ENCODE data around the gene KANSL1L.
"Not testable (repeated sequence)": the region's sequence is repeated elsewhere in the genome, so short reads cannot be mapped to it uniquely, and the experiment has no call there.

The KANSL1L gene

GRCh38 chr2:210195101-210195852, 24.1 kb upstream of the KANSL1L start:
- no peak overlapping the region for H3K4me3 ChIP-seq (ENCODE audit: low read length)

GRCh38 chr2:210190345-210190744, 19.1 kb upstream of the KANSL1L start:
- no peaks in the 10 kb centered on the region for H3K36me3 ChIP-seq (ENCODE audit: control insufficient read depth, insufficient read depth, low read length)
- no peak overlapping the region for H3K4me3 ChIP-seq (ENCODE audit: low read length)
- H3K4me1 ChIP-seq (ENCODE audit: control insufficient read depth, insufficient read depth, low read length), result no peaks in the 10 kb centered on the region
- H3K27ac ChIP-seq (ENCODE audit: low read length), result no peak overlapping the region
- no peak for DNase-seq (ENCODE audit: low read depth, low spot score)
- no peaks in the 10 kb centered on the region for H3K27me3 ChIP-seq (ENCODE audit: control insufficient read depth, insufficient read depth, low read length)
- no CpG with 5 or more reads among the region's 4 CpGs for WGBS (ENCODE audit: insufficient coverage, insufficient read length)
- H3K9me3 ChIP-seq (ENCODE audit: control insufficient read depth, insufficient read depth, low read length), result no peaks in the 10 kb centered on the region

More at GRCh38 chr2:210195101-210195852, 24.1 kb upstream of the KANSL1L start:
- Histone ChIP-seq H3K9me3 (ENCODE audit: control insufficient read depth, insufficient read depth, low read length) (no peaks in the 10 kb centered on the region), H3K27me3 (ENCODE audit: control insufficient read depth, insufficient read depth, low read length) (no peaks in the 10 kb centered on the region), H3K27ac (ENCODE audit: low read length) (no peak overlapping the region), H3K4me1 (ENCODE audit: control insufficient read depth, insufficient read depth, low read length) (no peaks in the 10 kb centered on the region), H3K36me3 (ENCODE audit: control insufficient read depth, insufficient read depth, low read length) (no peaks in the 10 kb centered on the region)
- WGBS (ENCODE audit: insufficient coverage, insufficient read length), result no CpG with 5 or more reads among the region's 8 CpGs
- no peak for DNase-seq (ENCODE audit: low read depth, low spot score)

DNA sequence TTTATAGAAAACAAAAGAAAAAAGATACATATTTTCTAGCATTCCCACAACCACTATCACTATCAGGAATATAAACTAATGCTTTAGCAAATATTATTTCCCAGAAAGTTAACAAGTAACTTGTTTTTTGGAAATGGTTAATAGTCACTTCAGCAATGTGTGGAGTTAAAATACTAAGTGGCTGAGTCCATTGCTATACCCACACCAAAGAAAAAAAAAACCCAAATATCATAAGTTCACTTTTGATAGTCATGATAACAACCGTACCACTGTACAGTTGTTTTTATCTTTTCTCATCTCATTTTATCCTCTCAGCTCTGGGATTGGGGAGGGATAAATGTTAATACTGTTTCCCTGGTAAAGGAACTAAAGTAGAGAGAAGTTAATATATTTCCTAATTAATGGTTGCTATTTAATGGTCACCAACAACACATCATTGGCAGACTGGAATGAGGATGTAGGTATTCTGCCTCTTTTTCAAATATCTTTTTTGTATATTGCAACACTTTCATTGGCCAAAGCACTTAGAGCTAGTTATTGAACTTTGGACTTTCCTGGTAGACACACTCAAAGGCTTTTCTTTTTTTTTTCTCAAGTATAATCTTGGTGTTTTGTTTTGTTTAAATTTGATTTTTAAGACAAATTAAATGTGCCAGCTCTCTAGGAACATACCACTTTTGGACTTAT, 18.4 kb upstream of the KANSL1L start:
- Histone ChIP-seq H3K36me3 (ENCODE audit: control insufficient read depth, insufficient read depth, low read length) (no peaks in the 10 kb centered on the region), H3K27ac (ENCODE audit: low read length) (no peak overlapping the region), H3K27me3 (ENCODE audit: control insufficient read depth, insufficient read depth, low read length) (no peaks in the 10 kb centered on the region), H3K4me1 (ENCODE audit: control insufficient read depth, insufficient read depth, low read length) (no peaks in the 10 kb centered on the region), H3K9me3 (ENCODE audit: control insufficient read depth, insufficient read depth, low read length) (no peaks in the 10 kb centered on the region), H3K4me3 (ENCODE audit: low read length) (no peak overlapping the region)
- WGBS (ENCODE audit: insufficient coverage, insufficient read length), result no CpG with 5 or more reads among the region's 1 CpG
- DNase-seq (ENCODE audit: low read depth, low spot score), result no peak

DNA sequence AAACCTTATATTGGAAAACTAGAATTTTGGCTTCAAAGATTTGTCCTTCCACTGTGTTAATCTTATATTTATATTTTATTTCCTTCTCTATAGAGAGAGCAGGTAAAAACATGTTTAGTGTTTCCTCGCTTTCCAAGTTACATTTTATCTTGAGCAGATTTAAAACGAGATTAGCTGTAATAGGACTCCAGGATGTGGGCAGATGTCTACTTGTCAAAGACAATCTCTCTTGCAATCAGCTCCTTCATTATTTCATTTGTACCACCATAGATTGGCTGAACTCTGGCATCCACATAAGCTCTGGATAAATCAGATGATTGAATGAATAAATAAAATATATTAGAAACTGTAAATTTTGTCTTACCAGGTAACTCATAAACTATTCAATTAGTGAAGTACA, 17.5 kb upstream of the KANSL1L start:
- H3K27ac ChIP-seq (ENCODE audit: low read length), result no peak overlapping the region
- no peaks in the 10 kb centered on the region for H3K27me3 ChIP-seq (ENCODE audit: control insufficient read depth, insufficient read depth, low read length)
- no peaks in the 10 kb centered on the region for H3K4me1 ChIP-seq (ENCODE audit: control insufficient read depth, insufficient read depth, low read length)
- H3K36me3 ChIP-seq (ENCODE audit: control insufficient read depth, insufficient read depth, low read length), result no peaks in the 10 kb centered on the region
- no peak overlapping the region for H3K4me3 ChIP-seq (ENCODE audit: low read length)
- no peak for DNase-seq (ENCODE audit: low read depth, low spot score)
- H3K9me3 ChIP-seq (ENCODE audit: control insufficient read depth, insufficient read depth, low read length), result no peaks in the 10 kb centered on the region
- WGBS (ENCODE audit: insufficient coverage, insufficient read length), result no CpG with 5 or more reads among the region's 2 CpGs

- H3K4me1 ChIP-seq (ENCODE audit: control insufficient read depth, insufficient read depth, low read length), result no peaks in the 10 kb centered on the region
- no peaks in the 10 kb centered on the region for H3K9me3 ChIP-seq (ENCODE audit: control insufficient read depth, insufficient read depth, low read length)
- no peak overlapping the region for H3K27ac ChIP-seq (ENCODE audit: low read length)
- DNase-seq (ENCODE audit: low read depth, low spot score), result no peak
- no CpG with 5 or more reads among the region's 3 CpGs for WGBS (ENCODE audit: insufficient coverage, insufficient read length)
- no peak overlapping the region for H3K4me3 ChIP-seq (ENCODE audit: low read length)
- no peaks in the 10 kb centered on the region for H3K27me3 ChIP-seq (ENCODE audit: control insufficient read depth, insufficient read depth, low read length)
- no peaks in the 10 kb centered on the region for H3K36me3 ChIP-seq (ENCODE audit: control insufficient read depth, insufficient read depth, low read length)
These were observed 17.0 kb upstream of the KANSL1L start for GRCh38 chr2:210188190-210188589.

DNA sequence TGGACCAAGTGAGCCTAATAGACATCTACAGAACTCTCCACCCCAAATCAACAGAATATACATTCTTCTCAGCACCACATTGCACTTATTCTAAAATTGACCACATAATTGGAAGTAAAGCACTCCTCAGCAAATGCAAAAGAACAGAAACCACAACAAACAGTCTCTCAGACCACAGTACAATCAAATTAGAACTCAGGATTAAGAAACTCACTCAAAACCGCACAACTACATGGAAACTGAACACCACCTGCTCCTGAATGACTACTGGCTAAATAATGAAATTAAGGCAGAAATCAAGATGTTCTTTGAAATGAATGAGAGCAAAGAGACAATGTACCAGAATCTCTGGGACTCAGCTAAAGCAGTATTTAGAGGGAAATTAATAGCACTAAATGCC, 12.7 kb upstream of the KANSL1L start:
- H3K36me3 ChIP-seq (ENCODE audit: control insufficient read depth, insufficient read depth, low read length); H3K27ac ChIP-seq (ENCODE audit: low read length); H3K4me1 ChIP-seq (ENCODE audit: control insufficient read depth, insufficient read depth, low read length); H3K9me3 ChIP-seq (ENCODE audit: control insufficient read depth, insufficient read depth, low read length); DNase-seq (ENCODE audit: low read depth, low spot score); H3K27me3 ChIP-seq (ENCODE audit: control insufficient read depth, insufficient read depth, low read length); H3K4me3 ChIP-seq (ENCODE audit: low read length): not testable (repeated sequence)
- no CpG with 5 or more reads among the region's 1 CpG for WGBS (ENCODE audit: insufficient coverage, insufficient read length)

DNA sequence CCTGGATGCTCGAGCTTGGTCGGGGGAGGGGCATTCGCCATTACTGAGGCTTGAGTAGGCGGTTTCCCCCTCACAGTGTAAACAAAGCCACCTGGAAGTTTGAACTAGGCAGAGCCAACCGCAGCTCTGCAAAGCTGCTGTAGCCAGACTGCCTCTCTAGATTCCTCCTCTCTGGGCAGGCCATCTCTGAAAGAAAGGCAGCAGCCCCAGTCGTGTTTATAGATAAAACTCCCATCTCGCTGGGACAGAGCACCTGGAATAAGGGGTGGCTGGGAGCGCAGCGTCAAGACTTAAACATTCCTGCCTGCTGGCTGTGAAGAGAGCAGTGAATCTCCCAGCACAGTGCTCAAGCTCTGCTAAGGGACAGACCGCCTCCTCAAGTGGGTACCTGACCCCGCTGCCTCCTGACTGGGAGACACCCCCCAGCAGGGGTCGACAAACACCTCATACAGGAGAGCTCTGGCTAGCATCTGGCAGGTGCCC, 10.4 kb upstream of the KANSL1L start:
- WGBS (ENCODE audit: insufficient coverage, insufficient read length), result no CpG with 5 or more reads among the region's 12 CpGs
- not testable (repeated sequence) for DNase-seq (ENCODE audit: low read depth, low spot score); H3K4me3 ChIP-seq (ENCODE audit: low read length); H3K27ac ChIP-seq (ENCODE audit: low read length); H3K27me3 ChIP-seq (ENCODE audit: control insufficient read depth, insufficient read depth, low read length); H3K4me1 ChIP-seq (ENCODE audit: control insufficient read depth, insufficient read depth, low read length); H3K9me3 ChIP-seq (ENCODE audit: control insufficient read depth, insufficient read depth, low read length); H3K36me3 ChIP-seq (ENCODE audit: control insufficient read depth, insufficient read depth, low read length)

GRCh38 chr2:210181033-210181605, 9.9 kb upstream of the KANSL1L start:
- H3K4me3 ChIP-seq (ENCODE audit: low read length); H3K27ac ChIP-seq (ENCODE audit: low read length); H3K36me3 ChIP-seq (ENCODE audit: control insufficient read depth, insufficient read depth, low read length); DNase-seq (ENCODE audit: low read depth, low spot score); H3K27me3 ChIP-seq (ENCODE audit: control insufficient read depth, insufficient read depth, low read length); H3K4me1 ChIP-seq (ENCODE audit: control insufficient read depth, insufficient read depth, low read length); H3K9me3 ChIP-seq (ENCODE audit: control insufficient read depth, insufficient read depth, low read length): not testable (repeated sequence)
- WGBS (ENCODE audit: insufficient coverage, insufficient read length), result no CpG with 5 or more reads among the region's 3 CpGs

- peaks cover 2% of the 10 kb centered on the region; the same call in 1 of the 2 replicates for H3K4me1 ChIP-seq (ENCODE audit: control insufficient read depth, insufficient read depth, low read length)
- H3K36me3 ChIP-seq (ENCODE audit: control insufficient read depth, insufficient read depth, low read length), result no peaks in the 10 kb centered on the region
- H3K4me3 ChIP-seq (ENCODE audit: low read length), result no peak overlapping the region
- DNase-seq (ENCODE audit: low read depth, low spot score), result no peak
- H3K9me3 ChIP-seq (ENCODE audit: control insufficient read depth, insufficient read depth, low read length), result no peaks in the 10 kb centered on the region
- WGBS (ENCODE audit: insufficient coverage, insufficient read length), result no CpG with 5 or more reads among the region's 1 CpG
- no peaks in the 10 kb centered on the region for H3K27me3 ChIP-seq (ENCODE audit: control insufficient read depth, insufficient read depth, low read length)
- no peak overlapping the region for H3K27ac ChIP-seq (ENCODE audit: low read length)
These were observed 9.3 kb upstream of the KANSL1L start for GRCh38 chr2:210180477-210180876.

GRCh38 chr2:210179351-210179990, 8.3 kb upstream of the KANSL1L start:
- peaks cover 2% of the 10 kb centered on the region; the same call in 1 of the 2 replicates for H3K4me1 ChIP-seq (ENCODE audit: control insufficient read depth, insufficient read depth, low read length)
- H3K9me3 ChIP-seq (ENCODE audit: control insufficient read depth, insufficient read depth, low read length), result no peaks in the 10 kb centered on the region
- DNase-seq (ENCODE audit: low read depth, low spot score), result no peak
- no peak overlapping the region for H3K27ac ChIP-seq (ENCODE audit: low read length)
- no peaks in the 10 kb centered on the region for H3K36me3 ChIP-seq (ENCODE audit: control insufficient read depth, insufficient read depth, low read length)
- H3K4me3 ChIP-seq (ENCODE audit: low read length), result no peak overlapping the region
- H3K27me3 ChIP-seq (ENCODE audit: control insufficient read depth, insufficient read depth, low read length), result no peaks in the 10 kb centered on the region
